ENCODE data around the gene KIF1C. TPM values are rescaled to one million over a fixed set of nuclear protein-coding genes. Genes with fewer than 3 reads are reported as not detected.

Gene KIF1C
- polyA plus RNA-seq, 1 donor, result 83.5 TPM

DNA sequence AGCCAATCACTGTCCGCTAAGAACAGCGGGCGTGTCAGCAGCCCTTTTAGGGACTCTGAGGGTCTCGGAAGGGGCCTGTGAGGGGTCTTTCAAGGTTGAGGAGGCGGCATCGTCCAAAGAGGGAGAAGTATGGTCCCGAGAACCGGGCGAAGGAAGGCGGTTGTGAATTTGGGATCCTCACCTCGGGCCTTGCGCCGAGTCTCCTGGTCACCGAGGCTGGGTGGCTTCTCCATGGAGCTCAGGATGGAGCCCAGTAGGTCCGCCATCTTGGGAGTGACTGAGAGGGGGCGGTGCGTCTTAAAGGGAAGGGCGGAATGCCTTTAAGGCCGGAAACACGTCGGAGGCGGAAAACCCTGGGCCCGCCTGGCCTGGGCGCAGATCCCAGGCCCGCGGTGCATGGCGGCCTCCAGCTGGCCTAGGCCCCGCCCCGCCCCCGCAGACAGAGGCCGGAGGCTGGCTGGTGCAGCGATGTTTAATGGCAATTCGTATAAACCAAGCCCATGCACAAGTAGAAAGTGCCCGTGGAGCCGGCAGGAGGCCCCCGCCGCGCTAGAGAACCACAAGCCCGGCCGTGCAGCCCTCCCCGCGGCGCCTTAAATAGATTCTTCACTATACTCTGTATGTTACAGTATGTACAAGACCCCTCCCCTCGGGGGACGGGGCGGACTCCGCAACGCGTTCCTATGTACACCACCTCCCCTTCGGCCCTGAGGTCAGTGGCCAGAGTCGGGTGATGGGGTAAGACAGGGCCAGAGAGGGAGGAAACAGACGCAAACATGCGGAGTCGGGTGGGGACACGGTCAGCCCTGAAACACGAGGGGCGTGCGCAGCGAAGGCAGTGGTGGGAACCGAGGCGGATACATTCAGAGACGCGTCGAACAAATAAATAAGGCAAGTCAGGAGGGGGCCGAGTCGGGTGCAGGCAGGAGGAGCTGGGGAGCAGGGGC is 29.9 kb upstream of the KIF1C start, which contains the start of gene SPAG7:
Gene SPAG7 (minus strand): TSS at position 279 of the 947 bp plus-strand sequence. CDS start 13 bp downstream, at position 266.
- DNase-seq, result peak; percentile 97

DNA sequence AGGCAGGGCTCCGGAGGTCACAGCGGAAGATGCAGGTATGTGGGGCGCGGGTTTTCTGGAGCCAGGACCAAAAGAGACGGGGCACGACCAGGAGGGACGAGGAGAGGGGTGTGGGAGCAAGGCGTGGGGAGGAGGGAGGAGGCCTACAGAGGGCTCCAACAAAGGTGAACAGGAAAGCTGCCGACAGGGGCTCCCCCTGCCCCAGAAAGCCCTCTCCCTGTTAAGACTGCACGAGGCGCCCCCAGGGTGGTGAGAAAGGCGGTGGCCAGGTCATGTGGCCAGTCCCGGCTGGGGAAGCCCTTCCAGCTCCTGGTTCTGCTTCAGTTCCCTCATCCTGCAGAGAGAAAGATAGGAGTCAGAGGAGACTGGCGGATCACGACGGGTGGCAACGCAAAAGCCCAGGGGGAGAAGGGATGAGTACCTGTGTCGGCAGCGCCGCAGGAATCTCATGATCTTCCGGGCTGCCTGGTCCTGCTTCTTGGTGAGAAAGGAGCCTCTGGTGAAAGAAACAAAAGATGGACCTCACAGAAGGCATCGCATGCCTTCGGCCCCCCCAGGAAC is 29.2 kb upstream of the KIF1C start:
- no peak for DNase-seq

DNA sequence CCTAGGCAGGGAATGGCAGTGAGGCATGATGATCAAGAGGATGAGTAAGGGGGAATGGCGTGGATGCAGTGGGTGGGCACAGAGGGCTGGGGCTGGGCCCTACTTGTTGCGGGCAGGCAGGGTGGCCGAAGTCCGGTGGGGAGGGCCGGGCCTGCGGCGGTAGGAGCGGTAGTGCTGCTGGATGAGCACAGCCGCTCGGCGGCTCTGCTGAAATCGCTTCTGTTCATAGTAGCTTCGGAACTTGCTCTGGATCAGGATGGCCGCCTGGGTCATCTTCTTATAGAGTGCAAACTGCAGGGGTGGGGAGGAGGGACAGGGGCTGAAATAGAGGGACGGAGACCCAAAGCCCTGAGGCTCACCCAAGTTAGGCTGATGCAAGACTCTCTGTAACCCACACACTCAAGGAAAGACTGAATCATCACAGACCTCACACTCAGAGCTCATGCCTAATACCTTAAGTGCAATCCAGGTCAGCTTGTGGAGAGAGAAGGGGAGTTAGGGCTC is 28.7 kb upstream of the KIF1C start:
- no peak for DNase-seq

DNA sequence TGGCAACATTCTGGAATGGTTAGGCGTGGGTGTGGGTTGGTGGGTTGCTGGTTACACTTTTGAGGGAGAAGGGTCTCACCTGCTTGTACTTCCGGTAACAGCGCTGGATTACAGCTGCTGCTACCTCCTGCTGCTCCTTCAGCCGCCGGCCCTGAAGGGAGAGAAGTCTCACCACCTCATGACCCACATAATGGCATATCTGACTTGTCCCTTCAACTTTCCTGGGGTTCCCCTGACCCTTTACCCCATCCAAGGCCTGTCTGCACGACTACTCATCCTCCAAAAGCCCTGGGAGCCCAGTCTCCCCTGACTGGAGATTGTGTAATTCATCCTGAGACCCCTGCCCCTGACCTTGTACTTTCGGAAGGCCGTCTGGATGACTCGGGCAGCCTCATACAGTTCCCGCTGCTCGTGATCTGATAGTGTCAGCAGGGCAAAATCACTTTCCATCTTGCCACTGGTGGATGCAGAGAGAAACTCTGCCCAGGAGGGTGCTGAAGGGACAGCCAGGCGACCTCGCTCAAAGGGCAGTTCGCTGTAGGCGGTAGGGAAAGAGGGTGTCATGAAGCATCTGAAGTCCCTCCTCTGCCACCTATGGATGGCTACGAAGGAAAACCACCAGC is 28.1 kb upstream of the KIF1C start:
- DNase-seq, result no peak

DNA sequence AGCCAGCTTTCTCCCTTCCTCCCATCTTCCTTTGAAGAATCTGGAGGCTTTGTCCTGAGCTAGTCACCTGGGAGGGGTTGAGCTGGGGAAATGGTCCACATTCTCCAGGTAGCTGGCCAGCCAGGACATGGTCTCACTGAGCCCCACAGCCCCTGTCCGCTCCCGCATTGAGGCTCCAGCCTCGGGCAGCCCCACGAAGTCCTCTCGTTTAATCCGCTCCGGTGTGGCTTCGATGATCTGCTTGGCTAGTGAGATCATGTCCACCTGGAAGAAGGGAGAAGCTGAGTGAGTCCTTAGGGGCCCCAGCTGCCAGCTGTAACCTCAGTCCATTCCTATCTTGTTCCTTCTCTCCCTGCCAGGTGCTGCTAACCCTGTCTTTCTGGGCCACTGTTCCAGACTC is 27.5 kb upstream of the KIF1C start:
- no peak for DNase-seq

DNA sequence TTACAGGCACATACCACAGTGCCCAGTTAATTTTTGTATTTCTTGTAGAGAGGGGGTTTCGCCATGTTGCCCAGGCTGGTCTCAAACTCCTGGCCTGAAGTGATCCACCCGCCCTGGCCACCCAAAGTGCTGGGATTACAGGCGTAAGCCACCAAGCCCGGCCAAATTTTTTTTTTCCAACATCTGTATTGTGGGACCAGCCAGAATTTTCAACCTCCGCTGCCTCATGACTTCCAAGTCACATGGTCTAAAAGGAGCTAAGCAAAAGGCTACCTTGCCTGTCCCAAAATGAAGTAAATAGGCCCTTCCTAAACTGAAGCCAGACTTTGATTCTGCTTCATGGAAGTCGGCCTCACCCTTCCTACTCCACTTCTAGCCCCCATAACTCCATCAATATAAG is 25.9 kb upstream of the KIF1C start:
- DNase-seq, result no peak

DNA sequence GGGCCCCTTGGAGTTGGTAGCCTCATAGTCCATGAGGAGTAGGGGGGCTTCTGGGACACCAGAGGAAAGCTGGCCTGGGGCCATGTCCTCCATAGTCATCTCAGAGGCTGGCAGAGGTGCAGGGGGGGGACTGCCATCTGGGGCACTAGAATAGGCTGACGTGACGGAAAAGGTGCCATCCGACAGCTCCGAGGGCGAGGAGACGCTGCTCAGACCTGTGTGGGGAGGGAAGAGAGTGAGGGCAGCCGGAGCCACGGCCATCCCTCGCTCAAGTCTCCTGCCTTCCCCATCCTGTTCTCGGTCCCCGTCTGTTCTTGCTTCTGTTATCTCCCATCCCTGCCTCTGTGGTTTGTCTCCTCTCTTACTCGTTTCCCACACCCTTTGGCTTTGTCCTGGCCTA is 25.4 kb upstream of the KIF1C start:
- no peak for DNase-seq

DNA sequence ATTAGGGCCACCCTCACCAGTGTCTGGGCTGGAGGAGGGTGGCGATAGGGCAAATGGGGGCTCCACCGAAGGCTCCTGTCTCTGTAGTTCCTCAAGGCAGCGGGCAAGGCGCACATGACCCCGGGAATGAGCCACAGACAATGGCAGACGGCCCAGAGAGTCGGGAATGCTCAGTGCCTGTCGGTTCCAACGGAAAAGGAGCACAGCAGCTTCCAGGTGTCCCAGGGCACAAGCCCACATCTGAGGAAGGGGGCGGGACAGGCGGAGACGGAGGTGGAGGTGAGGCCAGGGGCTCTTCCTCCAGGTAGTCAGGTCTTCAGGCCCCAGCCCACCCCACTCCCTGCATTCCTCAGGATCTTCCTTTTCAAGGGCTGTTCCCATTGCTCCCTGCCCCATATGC is 25.0 kb upstream of the KIF1C start:
- no peak for DNase-seq

DNA sequence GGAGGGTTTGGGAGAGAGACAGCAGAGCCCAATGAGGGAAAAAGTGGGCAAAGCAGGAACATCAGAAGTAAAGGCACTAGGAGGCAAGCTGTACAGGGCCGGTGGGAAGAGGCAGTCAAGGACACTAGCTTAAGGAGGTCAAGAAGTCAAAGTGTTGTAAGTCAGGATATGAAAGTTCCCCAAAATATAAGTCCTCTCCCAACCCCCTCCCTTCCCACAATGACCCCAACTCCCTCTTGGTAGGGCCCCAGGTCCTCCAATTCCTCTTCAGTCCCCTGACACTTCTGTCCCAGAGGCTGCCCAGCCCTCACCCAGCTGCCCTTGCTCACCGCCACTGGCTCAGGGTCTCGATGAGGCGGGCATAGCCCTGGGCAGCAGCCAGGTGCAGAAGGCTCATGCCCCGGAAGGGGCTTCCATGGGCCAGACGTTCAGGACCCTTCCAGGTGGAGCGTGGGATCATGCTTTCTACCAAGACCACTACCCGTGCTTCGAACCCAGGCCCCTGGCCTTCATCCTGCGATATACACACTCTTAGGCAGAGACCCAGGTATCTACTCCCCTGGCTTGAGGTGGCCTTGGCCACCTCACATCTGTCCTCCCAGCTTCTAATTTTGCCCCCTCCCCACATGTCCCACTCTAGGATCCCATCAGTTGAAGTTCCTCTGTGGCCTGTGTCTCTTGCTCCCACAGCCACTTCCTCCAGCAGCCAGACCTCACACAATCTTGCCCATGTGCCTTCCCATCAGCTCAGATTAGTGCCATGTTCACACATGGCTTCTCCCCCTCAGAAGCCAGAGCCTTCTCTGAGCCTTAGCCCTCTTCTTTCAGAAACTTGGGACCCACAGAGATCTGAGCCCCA is 24.3 kb upstream of the KIF1C start:
- no peak for DNase-seq

DNA sequence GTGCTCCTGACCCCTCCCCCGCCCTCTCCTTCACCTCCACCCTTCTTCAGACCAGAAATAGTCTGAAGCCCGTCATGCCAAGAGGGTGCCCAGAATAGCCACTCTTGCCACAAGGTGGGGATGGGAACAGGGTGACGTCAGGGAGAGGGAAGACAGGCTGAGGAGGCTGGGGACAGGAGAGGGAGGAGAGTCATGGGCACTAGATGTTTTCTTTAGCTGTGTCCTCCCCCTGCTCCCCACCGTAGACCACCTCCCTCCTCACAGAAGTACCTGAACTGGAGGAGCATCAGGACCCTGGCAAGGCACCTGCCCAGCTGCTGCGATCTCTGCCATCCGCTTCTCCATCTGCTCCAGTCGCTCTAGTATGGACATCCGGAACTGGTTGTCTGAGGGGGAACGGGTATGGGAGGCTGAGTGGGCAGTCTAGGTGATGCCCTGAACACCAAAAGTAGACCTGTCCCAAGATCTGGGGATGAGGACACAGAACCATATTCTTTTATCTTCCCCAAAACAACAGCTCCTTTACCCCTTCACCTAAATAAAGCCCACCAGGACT is 23.6 kb upstream of the KIF1C start:
- DNase-seq, result no peak

DNA sequence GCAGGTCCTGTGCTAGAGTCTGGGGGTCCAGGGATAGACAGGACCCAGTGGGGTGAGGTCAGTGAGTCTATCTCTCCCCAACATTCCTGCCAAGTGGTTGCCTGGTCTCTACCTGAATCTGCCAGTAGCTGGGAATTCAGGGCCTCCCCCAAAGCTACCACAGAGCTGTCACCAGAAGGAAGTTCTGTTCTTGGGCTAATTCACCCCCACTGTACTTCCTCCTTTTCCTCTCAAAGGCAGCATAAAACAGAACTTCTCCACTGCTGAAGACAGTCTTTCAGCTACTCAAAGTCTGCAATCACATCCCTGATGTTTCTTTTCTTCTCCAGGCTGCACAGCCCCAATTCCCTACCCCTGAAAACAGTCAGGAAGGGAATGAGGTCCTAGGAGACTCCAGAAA is 19.0 kb upstream of the KIF1C start:
- DNase-seq, result no peak

DNA sequence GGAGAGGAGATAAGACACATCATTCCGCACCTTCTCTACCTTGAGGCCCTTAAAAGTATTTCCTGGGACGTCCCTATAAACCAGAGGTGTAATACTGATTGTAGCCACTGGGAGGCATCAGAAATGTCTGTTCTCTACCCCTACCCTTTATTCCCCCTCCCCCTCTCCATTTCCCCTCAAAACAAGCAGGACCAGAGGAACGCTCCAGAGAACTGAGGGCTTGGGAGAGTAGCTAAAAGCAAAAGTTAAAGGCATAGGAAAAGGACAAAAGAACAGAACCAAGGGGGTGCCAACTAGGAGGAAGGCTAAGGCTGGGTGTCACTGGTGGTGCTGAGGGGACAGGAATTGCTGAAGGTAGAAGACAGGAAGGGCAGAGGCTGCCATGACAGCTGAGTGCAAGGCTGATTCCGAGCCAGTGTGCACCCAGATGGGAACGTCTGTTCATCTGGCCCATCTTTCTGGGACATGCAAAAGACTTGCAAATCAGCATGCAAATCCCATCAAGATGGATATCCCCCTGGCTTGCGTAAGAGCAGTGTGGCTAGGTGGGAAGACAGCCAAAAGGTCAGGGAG is 17.0 kb upstream of the KIF1C start:
- peak; percentile 77 for DNase-seq

DNA sequence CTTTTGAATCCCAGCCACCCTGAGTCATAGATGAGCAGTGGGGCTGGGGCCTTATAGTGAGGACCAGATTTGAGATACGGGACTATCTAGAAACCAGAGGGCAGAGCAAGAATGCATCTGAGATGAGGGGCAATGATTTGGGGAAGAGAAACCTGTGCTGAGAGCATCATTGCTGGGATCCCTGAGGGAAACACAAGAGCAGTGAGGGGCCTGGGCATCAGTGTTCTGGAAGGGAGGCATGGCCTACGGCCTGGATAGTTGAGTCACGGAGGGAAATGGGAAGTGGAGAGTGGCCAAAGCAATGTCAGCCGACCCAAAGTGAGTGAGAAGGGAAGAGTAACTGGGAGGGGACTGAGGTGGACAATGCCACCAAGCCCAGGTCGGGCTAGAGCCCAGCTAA is 15.4 kb upstream of the KIF1C start:
- DNase-seq, result no peak

DNA sequence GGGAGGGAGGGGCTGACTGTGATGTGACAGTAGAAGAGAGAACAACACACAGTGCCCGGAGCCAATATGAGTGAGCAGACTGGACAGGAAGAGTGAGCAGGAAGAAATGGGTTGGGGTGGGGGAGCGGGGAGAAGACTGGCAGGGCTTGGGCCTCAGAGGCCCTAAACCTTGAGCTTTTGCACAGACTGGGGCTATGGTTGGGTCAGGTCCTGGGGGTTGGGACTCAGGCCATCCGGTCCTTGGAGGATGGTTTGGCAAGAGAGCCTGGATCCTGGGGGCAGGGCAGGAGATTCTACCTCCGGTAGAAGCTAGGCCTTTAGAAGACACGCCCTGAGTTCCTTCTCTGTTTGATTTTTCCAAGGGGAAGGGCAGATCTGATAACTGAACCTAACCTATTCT is 11.3 kb upstream of the KIF1C start:
- DNase-seq, result no peak

DNA sequence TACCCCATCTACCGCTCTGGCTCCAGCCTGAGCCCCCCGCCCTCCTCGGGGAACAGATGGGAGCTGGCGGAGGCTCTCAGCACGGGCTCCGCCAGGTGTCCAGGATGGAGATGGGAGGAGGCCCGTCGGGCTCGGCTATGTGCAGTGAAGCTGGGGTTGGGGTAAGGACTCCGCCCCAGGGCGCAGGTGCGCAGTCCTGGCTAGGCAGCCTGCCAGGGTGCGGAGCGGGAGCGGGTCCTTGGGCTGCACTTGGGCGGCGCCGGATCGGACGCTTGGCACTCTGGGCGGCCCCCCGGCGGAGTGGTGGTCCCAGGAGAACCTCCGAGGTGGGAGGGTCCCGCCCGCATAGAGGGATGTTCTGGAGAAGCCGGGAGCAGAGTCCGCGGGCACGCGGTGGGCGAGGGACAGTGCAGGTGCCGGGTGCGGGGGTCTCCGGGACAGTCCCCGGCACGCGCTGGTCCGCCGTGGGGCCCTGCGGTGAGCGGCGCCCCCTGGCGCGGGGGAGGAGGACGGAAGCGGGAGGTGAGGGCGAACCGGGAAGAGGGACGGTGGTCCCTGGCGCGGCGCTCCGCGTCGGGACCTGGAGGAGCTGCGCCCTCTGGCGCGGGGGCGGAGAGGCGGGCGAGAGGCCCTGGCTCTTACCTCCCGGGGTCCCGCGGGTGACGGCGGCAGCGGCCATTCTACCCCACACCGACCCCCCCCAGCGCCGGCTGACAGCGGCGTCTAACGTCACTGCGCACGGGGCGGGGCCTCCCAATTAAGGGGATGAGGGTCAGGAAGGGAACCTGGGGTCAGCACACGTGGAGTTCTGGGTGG is 10.6 kb upstream of the KIF1C start, which contains the start of gene CAMTA2:
Gene CAMTA2 (minus strand): TSS at position 725 of the 816 bp plus-strand sequence. CDS start 1,453 bp downstream, outside the sequence.
- DNase-seq, result peak; percentile 80

DNA sequence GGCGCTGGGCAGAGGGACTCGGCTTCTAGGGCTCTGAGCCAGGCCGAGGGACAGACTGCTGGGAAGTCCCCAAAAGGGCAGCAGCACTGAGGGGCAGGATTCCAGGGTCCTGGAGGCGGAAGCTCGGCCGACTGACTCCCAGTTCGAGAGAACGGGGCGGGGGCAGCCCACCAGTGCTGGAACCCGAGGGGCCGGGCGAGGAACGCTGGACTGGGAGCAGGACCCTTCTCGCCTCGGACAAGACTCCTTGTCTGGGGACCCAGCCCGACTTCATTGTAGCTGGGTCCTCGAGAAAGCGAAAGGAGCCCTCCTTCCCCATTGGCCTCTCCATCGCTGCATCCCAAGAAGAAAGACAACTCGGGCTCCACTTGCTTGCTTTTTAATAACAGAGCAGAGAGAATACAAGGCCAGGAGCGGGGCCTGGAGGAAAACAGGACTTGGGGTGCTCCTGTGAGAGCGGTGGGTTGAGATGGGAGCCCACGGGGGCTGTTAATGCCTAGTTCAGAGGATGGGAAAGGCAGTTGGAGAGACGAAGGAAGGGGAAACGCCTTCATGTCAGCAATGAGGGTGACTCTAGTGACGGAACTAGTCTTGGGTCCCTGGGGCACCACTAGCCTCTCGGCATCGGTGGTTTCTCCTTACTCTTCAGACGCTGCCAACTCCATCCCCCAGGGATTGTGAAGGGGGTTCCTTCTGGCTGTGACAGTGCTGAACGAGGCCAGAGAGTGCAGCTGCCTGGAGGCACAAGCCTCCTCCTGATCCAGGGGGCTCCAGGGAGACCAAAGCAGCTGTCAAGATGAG is 9.8 kb upstream of the KIF1C start:
- DNase-seq, result no peak

DNA sequence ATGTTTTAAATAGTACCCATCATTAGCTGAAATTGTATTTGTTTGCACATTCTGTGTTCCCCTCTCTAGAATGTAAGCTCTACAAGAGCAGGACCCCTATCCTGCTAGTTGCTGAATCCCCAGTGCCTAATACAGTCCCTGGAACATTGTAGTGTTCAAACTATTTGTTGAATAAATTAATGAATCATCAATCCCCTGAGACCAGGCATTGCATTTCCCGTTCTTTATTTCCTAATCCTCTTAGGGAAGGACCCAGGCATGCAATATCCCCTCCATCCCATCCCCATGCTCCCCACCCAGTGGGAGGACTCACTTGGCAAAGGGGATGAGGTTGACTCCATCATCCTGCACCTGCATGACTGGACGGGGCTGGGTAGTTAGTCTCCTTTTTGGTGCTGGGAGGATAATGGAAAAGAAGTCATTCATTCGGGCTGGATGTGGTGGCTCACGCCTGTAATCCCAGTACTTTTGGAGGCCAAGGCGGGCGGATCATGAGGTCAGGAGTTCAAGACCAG is 3.6 kb upstream of the KIF1C start:
- DNase-seq, result no peak

DNA sequence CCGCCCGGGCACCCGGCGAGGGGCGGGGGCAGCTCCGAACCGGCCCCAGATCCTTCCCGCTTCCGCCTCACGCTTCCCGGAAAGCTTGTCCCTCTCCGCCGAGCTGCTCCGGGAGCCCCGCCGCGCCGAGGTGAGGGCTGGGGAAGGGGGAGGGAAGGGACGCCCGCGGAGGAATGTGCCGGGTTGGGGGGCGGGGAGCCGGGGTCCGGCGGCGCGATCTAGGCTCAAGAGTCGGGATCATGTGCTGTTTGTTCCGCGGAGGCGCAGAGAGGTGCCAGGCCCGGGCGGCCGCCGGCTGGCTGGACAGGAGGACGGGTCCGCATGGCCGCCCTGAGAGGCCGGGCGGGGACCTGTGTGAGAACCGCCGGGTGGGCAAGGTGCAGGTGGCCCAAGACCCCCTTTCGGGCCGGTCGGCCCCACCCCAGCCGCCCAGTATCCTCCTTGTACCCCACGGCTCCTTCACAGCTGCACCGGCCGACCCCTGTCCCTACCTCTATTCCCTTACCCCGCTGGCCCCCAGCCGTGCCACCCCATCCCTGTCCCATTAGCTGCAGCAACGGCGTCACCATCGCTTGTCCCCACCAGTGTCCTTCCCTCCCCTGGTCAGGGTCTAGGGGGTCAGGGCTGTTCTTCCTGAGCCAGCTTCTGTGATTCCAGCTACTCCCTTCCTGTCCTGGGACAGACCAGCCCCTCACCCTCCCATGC is 429 bp downstream of the KIF1C start:
- DNase-seq, result no peak

Data from left kidney (tissue), 2 donors.